PFSK-1 (cell line): ENCODE measurements around the gene SLCO2A1.

Source experiments
- FOXP2 ChIP-seq: optimal IDR thresholded peaks from 2 replicates; pipeline ENCODE3; 2011; ENCODE audit warnings: borderline replicate concordance, control low read depth, inconsistent platforms; ENCODE audit not compliant: insufficient read depth; ENCODE audit errors: extremely low read length, extremely low read depth
- POLR2AphosphoS5 ChIP-seq: IDR thresholded peaks from 2 replicates; pipeline ENCODE4 v1.6.1; 2012; ENCODE audit warnings: low read depth, mild to moderate bottlenecking, control low read depth, low read length, moderate library complexity
- TAF1 ChIP-seq: IDR thresholded peaks from 2 replicates; pipeline ENCODE4 v1.6.1; 2012; ENCODE audit warnings: low read length, control low read depth, borderline replicate concordance; ENCODE audit not compliant: insufficient read depth
- TF ChIP-seq, protein P1 (sequence below), 2 experiments: IDR thresholded peaks; 2 replicates each; pipeline versions ENCODE4 v1.6.1 to v1.8.0; 2011 to 2012; ENCODE audit warnings: low read depth in 2 of 2, low read length in 2 of 2, control low read depth in 1 of 2, inconsistent platforms in 1 of 2, mild to moderate bottlenecking in 1 of 2, moderate library complexity in 1 of 2; ENCODE audit not compliant: insufficient read depth in 1 of 2

DNA sequence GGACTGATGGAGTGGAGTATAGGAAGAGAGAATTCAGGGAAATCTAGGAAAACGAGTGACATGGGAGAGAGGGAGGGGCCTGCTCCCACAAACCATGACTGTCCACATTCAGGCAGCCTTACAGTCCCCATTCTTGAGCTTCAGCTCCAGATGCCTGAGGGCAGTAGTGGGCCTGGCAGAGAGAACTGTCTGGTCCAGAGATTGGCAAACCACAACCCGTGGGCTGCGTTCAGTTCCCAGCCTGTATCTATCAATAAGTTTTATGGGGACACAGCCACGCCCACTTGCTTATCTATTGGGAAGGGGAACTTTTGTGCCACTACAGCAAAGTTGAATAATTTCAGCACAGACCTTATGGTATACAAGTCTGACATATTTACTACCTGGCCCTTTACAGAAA, 63.8 kb downstream of the SLCO2A1 start:
- TF ChIP-seq FOXP2 = no peak
- no peak for TF ChIP-seq POLR2AphosphoS5
- no peak for TF ChIP-seq TAF1
- TF ChIP-seq, protein P1, sequence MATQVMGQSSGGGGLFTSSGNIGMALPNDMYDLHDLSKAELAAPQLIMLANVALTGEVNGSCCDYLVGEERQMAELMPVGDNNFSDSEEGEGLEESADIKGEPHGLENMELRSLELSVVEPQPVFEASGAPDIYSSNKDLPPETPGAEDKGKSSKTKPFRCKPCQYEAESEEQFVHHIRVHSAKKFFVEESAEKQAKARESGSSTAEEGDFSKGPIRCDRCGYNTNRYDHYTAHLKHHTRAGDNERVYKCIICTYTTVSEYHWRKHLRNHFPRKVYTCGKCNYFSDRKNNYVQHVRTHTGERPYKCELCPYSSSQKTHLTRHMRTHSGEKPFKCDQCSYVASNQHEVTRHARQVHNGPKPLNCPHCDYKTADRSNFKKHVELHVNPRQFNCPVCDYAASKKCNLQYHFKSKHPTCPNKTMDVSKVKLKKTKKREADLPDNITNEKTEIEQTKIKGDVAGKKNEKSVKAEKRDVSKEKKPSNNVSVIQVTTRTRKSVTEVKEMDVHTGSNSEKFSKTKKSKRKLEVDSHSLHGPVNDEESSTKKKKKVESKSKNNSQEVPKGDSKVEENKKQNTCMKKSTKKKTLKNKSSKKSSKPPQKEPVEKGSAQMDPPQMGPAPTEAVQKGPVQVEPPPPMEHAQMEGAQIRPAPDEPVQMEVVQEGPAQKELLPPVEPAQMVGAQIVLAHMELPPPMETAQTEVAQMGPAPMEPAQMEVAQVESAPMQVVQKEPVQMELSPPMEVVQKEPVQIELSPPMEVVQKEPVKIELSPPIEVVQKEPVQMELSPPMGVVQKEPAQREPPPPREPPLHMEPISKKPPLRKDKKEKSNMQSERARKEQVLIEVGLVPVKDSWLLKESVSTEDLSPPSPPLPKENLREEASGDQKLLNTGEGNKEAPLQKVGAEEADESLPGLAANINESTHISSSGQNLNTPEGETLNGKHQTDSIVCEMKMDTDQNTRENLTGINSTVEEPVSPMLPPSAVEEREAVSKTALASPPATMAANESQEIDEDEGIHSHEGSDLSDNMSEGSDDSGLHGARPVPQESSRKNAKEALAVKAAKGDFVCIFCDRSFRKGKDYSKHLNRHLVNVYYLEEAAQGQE (IDR thresholded peaks at IDR 0.05; ENCODE audit: insufficient read depth in 1 of 2, low read depth in 2 of 2, low read length in 2 of 2) = no peak
